GM19455 (cell line): ENCODE data around the gene CIT.
"Not testable (repeated sequence)": the region's sequence is repeated elsewhere in the genome, so short reads cannot be mapped to it uniquely, and the experiment has no call there.

Experiments
- ATAC-seq: cut with Tn5 transposase; IDR thresholded peaks from one replicate; pipeline ENCODE4 v1.9.1; 2021; ENCODE audit not compliant: unreplicated experiment

The CIT gene

GRCh38 chr12:119710374-119710964 is 166.7 kb downstream of the CIT start:
- ATAC-seq: no peak

- ATAC-seq: not testable (repeated sequence)
These were observed 170.7 kb downstream of the CIT start for GRCh38 chr12:119706427-119706826.

GRCh38 chr12:119705182-119705581 is 171.9 kb downstream of the CIT start:
- ATAC-seq: no peak

- no peak for ATAC-seq
These were observed 172.9 kb downstream of the CIT start for GRCh38 chr12:119704065-119704747.

- no peak for ATAC-seq
These were observed 177.0 kb downstream of the CIT start for GRCh38 chr12:119700078-119700477.

- ATAC-seq: no peak
These were observed 177.8 kb downstream of the CIT start for GRCh38 chr12:119699199-119699760.

GRCh38 chr12:119696943-119697342 is 180.2 kb downstream of the CIT start:
- no peak for ATAC-seq

- no peak for ATAC-seq
These were observed 182.1 kb downstream of the CIT start for GRCh38 chr12:119695034-119695433.

- ATAC-seq: no peak
These were observed 183.0 kb downstream of the CIT start for GRCh38 chr12:119694111-119694510.

GRCh38 chr12:119693511-119693910 is 183.6 kb downstream of the CIT start:
- no peak for ATAC-seq

GRCh38 chr12:119692997-119693396 is 184.1 kb downstream of the CIT start:
- ATAC-seq: no peak

- ATAC-seq: no peak
These were observed 184.7 kb downstream of the CIT start for GRCh38 chr12:119692410-119692809.

GRCh38 chr12:119691202-119691810 is 185.8 kb downstream of the CIT start:
- no peak for ATAC-seq

- ATAC-seq: no peak
These were observed 187.1 kb downstream of the CIT start for GRCh38 chr12:119689935-119690500.

GRCh38 chr12:119687879-119688278 is 189.2 kb downstream of the CIT start:
- no peak for ATAC-seq

GRCh38 chr12:119687406-119687805 is 189.7 kb downstream of the CIT start:
- ATAC-seq: no peak

- no peak for ATAC-seq
These were observed 190.3 kb downstream of the CIT start for GRCh38 chr12:119686776-119687175.

- ATAC-seq: no peak
These were observed 190.8 kb downstream of the CIT start for GRCh38 chr12:119686355-119686754.

GRCh38 chr12:119685375-119685774 is 191.7 kb downstream of the CIT start:
- ATAC-seq: no peak

GRCh38 chr12:119684711-119685369 is 192.3 kb downstream of the CIT start:
- ATAC-seq: no peak

- ATAC-seq: no peak
These were observed 193.3 kb downstream of the CIT start for GRCh38 chr12:119683816-119684215.
